Lung (tissue), 12 donors: ENCODE data around the gene CES3. TPM values are rescaled to one million over a fixed set of nuclear protein-coding genes. Genes with fewer than 3 reads are reported as not detected.

Experiments used
- ATAC-seq: fragments of 200-7000 bp; cut with Tn5 transposase; one replicate; pipeline ENCODE4 v1.9.1; 2020; ENCODE audit warnings: moderate number of reproducible peaks; ENCODE audit not compliant: insufficient read depth, low FRiP score
- DNase-seq, 3 donors: peaks; one replicate each; pipeline ENCODE4 v3.0.0-alpha.2; 2013 to 2017
- H3K27ac ChIP-seq, 2 donors: one replicate each; pipeline ENCODE4 v1.5.1; 2013; ENCODE audit warnings: mild to moderate bottlenecking in 2 of 2, moderate library complexity in 2 of 2, control low read depth in 1 of 2, inconsistent platforms in 1 of 2, low read depth in 1 of 2, low read length in 1 of 2
- H3K27me3 ChIP-seq, 3 donors: one replicate each; pipeline ENCODE4 v1.5.1; 2013; ENCODE audit warnings: low read length in 2 of 3; ENCODE audit not compliant: control insufficient read depth in 3 of 3, insufficient read depth in 3 of 3
- H3K36me3 ChIP-seq, 4 donors: one replicate each; pipeline ENCODE4 v1.5.1; 2013; ENCODE audit warnings: low read length in 4 of 4, mild to moderate bottlenecking in 1 of 4, moderate library complexity in 1 of 4; ENCODE audit not compliant: control insufficient read depth in 4 of 4, insufficient read depth in 4 of 4
- H3K4me1 ChIP-seq, 5 donors: one replicate each; pipeline ENCODE4 v1.5.1; 2013; ENCODE audit warnings: low read length in 5 of 5, mild to moderate bottlenecking in 2 of 5, moderate library complexity in 1 of 5; ENCODE audit not compliant: control insufficient read depth in 5 of 5, insufficient read depth in 5 of 5
- H3K4me3 ChIP-seq: one replicate; pipeline ENCODE4 v1.5.1; 2013; ENCODE audit warnings: mild to moderate bottlenecking, control low read depth, moderate library complexity
- H3K9ac ChIP-seq, 2 donors: one replicate each; pipeline ENCODE4 v1.5.1; 2013; ENCODE audit warnings: low read length in 2 of 2, control low read depth in 1 of 2; ENCODE audit not compliant: insufficient read depth in 1 of 2
- H3K9me3 ChIP-seq, 4 donors: one replicate each; pipeline ENCODE4 v1.5.1; 2013; ENCODE audit warnings: low read length in 3 of 4, mild to moderate bottlenecking in 1 of 4, moderate library complexity in 1 of 4; ENCODE audit not compliant: control insufficient read depth in 4 of 4, insufficient read depth in 3 of 4
- WGBS, 2 donors: extraction: QIAGEN DNeasy Blood & Tissue Kit; methylation state at CpG; one replicate each; pipeline ENCODE4 v1.1.7; 2013; 5-methylcytosine and 5-hydroxymethylcytosine counted together
- polyA plus RNA-seq, 2 donors: library from polyadenylated mRNA; stranded (reverse); fragments of 200-250 nt; gene quantifications; one replicate each; pipeline ENCODE4 v1.2.1, GENCODE V29; 2013
- total RNA-seq, 2 donors: library from RNA; depleted of rRNA in 1 of 2; stranded (reverse); fragments of >200 nt in 1 of 2; gene quantifications; one replicate each; pipeline ENCODE4 v1.2.1, GENCODE V29; 2014 to 2021
- TF ChIP-seq, protein P1 (sequence below): IDR thresholded peaks from 2 replicates; pipeline ENCODE4 v1.5.1; 2012; ENCODE audit warnings: mild to moderate bottlenecking; ENCODE audit errors: control extremely low read depth, extremely low read depth
- donor health status: control.
- donor health status: control.
- donor health status: Bipolar disorder and iron deficiency.
- donor health status: healthy.
- donor health status: DM: yes; HTN: yes; CAD: no.

CES3 gene
- total and polyA plus RNA-seq, 4 donors = 0.57 to 2.6 (median 0.91) TPM

DNA sequence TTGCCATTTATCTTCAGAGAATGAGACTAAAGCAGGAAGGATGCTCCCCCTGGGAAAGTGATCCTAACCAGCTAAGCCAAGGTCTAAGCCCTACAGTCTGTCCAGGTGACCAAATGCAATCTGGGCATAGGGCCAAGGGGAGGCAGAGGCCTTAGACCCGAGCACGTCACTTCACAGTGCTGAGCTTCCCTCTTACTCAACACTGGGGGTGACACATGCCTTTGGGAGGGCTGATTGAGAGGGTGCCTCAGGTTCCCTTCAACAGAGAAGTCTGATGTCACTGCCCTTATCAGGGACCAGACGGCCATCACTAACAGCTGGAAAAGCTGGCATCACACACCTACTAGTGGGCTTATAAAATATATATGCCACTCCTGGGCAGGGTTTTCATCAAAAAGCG is 30.9 kb upstream of the CES3 start:
- H3K4me1 ChIP-seq = peaks cover 0 to 24% (median 7%) of the 10 kb centered on the region in 5 donors
- H3K27ac ChIP-seq = peak overlapping the region; percentile 1 to 67
- no peaks in the 10 kb centered on the region for H3K9me3 ChIP-seq
- H3K9ac ChIP-seq = no peak overlapping the region
- WGBS, 2 donors = 51 to 61% methylated on average over 4 of the region's 4 CpGs
- H3K36me3 ChIP-seq = peaks cover 0 to 15% (median 3%) of the 10 kb centered on the region in 4 donors
- TF ChIP-seq, protein P1, sequence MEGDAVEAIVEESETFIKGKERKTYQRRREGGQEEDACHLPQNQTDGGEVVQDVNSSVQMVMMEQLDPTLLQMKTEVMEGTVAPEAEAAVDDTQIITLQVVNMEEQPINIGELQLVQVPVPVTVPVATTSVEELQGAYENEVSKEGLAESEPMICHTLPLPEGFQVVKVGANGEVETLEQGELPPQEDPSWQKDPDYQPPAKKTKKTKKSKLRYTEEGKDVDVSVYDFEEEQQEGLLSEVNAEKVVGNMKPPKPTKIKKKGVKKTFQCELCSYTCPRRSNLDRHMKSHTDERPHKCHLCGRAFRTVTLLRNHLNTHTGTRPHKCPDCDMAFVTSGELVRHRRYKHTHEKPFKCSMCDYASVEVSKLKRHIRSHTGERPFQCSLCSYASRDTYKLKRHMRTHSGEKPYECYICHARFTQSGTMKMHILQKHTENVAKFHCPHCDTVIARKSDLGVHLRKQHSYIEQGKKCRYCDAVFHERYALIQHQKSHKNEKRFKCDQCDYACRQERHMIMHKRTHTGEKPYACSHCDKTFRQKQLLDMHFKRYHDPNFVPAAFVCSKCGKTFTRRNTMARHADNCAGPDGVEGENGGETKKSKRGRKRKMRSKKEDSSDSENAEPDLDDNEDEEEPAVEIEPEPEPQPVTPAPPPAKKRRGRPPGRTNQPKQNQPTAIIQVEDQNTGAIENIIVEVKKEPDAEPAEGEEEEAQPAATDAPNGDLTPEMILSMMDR = no peak
- no peak for ATAC-seq
- DNase-seq = no peak
- peaks cover 0 to 9% (median 5%) of the 10 kb centered on the region in 3 donors for H3K27me3 ChIP-seq
- H3K4me3 ChIP-seq = no peak overlapping the region

DNA sequence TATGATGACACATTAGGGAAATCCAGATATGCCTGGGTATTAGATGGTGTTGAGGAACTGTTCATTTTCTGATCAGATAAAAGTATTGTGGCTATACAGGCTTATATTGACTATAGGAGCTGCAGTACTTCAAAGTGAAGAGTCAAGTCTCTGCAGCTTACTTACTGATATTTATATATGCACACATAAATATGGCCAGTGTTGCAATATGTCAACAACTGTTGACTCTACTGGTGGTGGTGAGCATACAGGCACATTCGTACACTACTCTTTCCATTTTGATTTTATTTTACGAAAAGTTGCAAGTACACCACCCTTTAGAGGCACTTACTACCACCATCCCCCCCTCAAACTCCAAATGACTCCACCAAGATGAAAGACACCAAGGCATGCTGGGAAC is 29.4 kb upstream of the CES3 start:
- TF ChIP-seq, protein P1 = no peak
- no peaks in the 10 kb centered on the region for H3K27me3 ChIP-seq
- no peak for DNase-seq
- WGBS, 2 donors = 86 to 91% methylated on average over 2 of the region's 2 CpGs
- peaks cover 0 to 15% (median 3%) of the 10 kb centered on the region in 4 donors for H3K36me3 ChIP-seq
- no peak overlapping the region for H3K4me3 ChIP-seq
- ATAC-seq = no peak
- no peaks in the 10 kb centered on the region for H3K9me3 ChIP-seq
- H3K4me1 ChIP-seq = peaks cover 0 to 30% (median 16%) of the 10 kb centered on the region in 5 donors
- H3K27ac ChIP-seq = no peak overlapping the region
- no peak overlapping the region for H3K9ac ChIP-seq

DNA sequence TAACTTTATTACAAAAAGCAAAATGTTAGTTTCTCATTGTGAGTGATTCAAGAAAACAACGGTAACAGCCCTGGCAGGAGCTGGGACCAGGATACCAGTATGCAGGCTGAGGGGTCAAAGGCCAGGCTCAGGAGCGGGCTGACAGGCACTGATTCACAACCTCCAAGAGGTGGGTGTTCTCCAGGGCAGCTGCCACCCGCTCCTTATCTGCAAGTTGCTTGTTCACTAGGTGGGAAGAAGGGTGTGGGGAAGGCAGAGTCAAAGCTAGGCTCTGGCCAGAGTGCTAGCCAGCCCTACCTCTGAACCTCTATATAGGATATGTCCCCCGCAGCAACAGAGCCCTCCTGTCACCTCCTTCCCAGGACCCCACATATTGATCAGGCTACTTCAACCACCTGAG is 29.0 kb upstream of the CES3 start:
- Histone ChIP-seq H3K36me3 (peaks cover 0 to 15% (median 4%) of the 10 kb centered on the region in 4 donors), H3K27ac (no peak overlapping the region), H3K4me3 (no peak overlapping the region), H3K9me3 (no peaks in the 10 kb centered on the region), H3K27me3 (no peaks in the 10 kb centered on the region), H3K9ac (no peak overlapping the region), H3K4me1 (peaks cover under 1 to 30% (median 16%) of the 10 kb centered on the region in 5 donors)
- DNase-seq = no peak
- no peak for ATAC-seq
- 93 to 98% methylated on average over 4 of the region's 4 CpGs for WGBS, 2 donors
- TF ChIP-seq, protein P1 = no peak

DNA sequence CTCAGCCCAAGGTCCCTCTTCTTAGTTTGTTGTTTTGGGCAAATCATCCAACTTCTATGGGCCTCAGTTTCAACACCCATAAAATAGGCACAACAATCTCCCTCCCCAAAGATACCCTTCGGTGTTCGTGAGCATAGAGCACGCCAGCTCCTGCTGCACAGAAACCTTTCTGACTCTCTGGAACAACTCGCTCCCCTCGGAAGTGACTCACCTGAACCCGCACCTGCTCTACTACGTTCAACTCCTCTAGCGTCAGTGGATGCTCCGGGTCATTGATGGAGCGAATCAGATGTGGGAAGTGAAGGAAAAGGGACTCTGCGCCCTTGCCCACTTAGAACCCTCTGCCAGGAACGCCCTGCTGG is 27.3 kb upstream of the CES3 start:
- TF ChIP-seq, protein P1 = no peak
- Histone ChIP-seq H3K27ac (peak overlapping the region; percentile 93 to 97), H3K36me3 (peaks cover 0 to 15% (median 11%) of the 10 kb centered on the region in 4 donors), H3K27me3 (no peaks in the 10 kb centered on the region), H3K9ac (peak overlapping the region; percentile 90 to 92), H3K9me3 (no peaks in the 10 kb centered on the region), H3K4me1 (peaks cover 7 to 28% (median 16%) of the 10 kb centered on the region in 5 donors), H3K4me3 (peak overlapping the region; percentile 95)
- DNase-seq (no peak), ATAC-seq (peak; percentile 2)
- WGBS, 2 donors = 2% methylated on average over 12 of the region's 12 CpGs
